Activated naive CD4-positive, alpha-beta T cell (primary cell): Measurements from ENCODE around the gene PPFIA1.

Experiments
- DNase-seq, 4 experiments: peaks; one replicate each; lab custom pipeline; 2025; lab: John Stamatoyannopoulos, UW

The PPFIA1 gene

GRCh38 chr11:70270104-70270876 lies at the start of gene PPFIA1:
Gene PPFIA1, plus strand, starts transcription at chr11:70270690. Its CDS starts 1,483 bp downstream, at chr11:70272173.
- peak; percentile 84 to 95 (median 90) for DNase-seq

- no peak for DNase-seq
Measured at GRCh38 chr11:70220920-70221319, 49.6 kb upstream of the PPFIA1 start.

GRCh38 chr11:70225681-70226177 lies 44.8 kb upstream of the PPFIA1 start:
- DNase-seq, result no peak

DNA sequence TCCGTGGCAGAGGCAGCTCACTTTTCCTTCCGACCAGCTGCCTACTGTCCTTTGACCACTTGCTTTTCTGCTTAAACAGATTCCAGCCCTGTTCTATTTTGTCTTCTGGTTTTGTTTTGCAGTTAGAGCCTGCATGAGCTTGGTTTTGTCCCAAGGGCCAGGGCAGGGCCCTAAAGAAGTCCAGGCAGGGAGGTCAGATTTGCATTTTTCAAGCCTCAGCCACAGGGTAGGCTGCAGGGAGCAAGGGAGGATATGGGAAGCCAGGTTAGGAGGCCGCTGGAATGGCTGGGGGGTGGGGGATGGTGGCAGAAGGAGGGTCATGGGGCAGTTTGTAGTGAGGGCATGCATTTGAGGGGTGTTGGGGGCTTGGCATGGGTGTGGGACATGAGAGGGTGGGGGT lies 44.3 kb upstream of the PPFIA1 start:
- DNase-seq, result no peak

GRCh38 chr11:70226967-70227366 lies 43.5 kb upstream of the PPFIA1 start:
- no peak for DNase-seq

DNA sequence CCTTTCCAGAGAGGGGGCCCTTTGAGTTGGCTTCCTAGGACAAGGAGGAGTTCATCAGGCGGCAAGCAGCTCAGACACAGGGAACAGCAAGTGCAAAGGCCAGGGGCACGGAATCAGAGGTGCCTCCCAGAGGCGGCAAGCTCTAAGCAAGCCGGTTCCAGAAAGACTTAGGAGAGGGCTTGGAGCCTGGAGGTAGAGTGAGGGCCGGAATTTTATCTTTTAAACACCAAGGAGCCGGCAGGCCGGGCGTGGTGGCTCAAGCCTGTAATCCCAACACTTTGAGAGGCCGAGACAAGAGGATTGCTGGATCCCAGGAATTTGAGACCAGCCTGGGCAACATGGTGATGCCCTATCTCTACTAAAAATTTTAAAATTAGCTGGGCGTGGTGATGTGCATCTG lies 40.8 kb upstream of the PPFIA1 start:
- no peak for DNase-seq

DNA sequence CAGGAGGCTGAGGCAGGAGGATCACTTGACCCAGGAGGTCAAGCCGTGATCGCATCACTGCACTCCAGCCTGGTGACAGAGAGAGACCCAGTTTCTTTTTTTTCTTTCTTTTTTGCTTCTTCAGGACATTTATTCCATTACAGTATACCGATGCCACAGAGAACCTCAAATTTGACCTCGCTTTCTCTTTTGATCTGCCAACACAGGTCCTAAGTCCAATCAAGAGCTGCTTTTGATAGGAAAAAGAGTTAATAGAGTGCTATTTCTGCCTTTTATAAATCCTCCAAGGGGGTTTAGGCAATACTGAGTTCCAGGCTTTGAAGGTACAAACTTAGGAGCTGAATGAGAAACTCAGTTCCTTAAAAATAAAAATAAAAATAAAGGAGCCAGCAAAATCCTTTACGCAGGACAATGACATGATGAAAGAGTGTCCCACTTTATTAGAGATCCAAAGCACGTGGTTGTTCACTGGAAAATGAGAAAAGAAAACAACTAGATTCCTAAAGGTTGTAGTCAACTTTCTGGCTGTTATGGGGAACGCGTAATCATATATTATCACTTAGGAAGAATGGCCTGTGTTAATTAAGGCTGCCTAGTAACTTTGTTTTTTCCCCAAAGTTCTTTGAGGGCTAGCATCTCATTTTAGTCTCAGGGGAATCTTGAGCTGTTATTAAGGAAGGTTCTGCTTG lies 40.2 kb upstream of the PPFIA1 start:
- DNase-seq, result no peak

GRCh38 chr11:70230840-70231710 lies 39.4 kb upstream of the PPFIA1 start:
- no peak for DNase-seq

DNA sequence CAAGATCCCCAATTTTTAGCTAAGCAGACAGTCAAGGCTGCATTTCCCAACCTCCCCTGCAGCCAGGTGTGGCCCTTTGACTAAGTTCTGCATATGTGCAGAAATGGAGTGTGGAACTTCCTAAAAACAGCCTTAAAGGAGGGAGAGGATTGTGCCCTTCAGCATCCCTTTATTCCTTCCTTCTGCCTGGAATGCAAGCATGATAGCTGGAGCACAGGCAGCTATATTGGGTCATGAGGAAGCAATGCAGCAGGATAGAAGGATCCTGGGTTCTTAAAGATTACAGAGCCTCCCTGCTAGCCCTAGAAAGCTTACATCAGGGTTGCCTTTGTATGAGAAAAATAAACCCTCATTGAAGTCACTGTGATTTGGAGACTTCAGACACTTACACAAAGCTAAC lies 37.5 kb upstream of the PPFIA1 start:
- DNase-seq, result no peak

GRCh38 chr11:70233511-70233934 lies 37.0 kb upstream of the PPFIA1 start:
- DNase-seq, result no peak

DNA sequence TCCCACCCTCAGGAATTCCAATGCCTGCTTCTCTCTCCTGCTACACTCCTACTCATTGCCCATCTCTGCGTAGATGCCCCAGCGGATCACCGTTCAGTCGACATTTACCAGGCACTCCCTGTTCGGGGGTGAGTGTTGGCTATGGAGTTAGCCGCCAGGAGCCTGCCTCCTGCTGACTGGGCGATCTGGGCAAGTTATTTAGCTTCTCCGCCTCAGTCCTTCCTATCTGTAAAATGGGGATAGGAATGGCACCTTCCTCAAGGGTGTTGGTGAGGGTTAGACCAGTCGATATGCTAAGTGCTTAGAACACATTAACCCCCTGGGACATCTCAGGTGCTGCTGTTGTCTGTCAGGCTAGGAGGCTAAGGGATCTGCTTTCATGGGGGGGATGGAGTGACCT lies 36.5 kb upstream of the PPFIA1 start:
- DNase-seq, result no peak

DNA sequence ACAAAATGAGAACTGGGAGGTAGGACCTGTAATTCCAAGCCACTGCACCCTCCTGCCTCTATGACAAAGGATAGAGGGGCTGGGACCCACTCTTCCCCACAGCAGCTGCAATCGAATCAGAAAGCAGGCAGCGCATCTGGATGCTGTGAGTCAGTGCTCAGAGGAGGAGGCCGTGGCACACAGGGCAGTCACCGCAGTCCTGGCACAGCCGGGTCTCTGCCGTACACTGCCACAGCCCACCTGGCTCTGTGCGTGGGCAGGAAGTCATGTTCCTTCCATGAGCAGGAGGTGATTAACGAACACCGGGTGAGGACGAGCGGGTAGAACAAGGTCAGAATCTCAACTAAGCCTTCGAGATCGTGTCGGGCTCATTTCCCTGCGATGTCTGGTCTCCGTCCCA lies 30.2 kb upstream of the PPFIA1 start:
- DNase-seq, result no peak

DNA sequence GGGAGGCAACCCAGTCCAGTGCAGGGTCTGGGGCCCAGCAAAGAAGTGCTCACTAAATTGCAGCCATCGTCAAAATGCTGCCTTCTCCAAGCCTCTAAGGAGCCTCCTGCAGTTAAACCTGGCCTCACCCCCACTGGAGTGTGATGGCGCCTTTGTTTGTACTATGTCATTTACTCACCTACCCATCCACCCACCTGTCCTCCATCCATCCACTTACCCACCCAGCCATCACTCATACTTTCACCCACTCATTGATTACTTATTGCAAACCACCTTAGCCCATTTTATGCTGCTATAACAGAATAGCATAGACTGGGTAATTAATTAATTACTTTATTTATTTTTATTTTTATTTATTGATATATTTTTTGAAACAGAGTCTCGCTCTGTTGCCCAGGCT lies 28.8 kb upstream of the PPFIA1 start:
- no peak for DNase-seq

DNA sequence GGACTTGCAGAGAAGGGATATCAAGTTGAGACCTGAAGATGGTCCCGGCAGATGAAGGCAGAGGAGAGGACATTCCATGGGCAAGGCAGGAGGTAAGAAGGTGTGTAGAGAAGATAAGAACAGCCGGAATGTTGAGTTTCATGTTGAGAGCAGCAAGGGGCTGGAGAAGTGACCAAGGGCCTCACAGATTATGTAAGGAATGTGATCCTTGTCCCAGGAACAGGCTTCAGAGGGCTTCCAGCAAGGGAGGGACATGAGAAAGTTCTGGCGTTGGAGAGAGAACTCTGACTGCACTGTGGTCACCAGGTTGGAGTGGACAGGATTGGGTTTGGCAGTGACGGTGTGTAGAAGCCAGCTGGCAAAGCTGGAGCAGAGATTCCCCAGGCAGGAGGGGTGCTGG lies 27.6 kb upstream of the PPFIA1 start:
- no peak for DNase-seq

DNA sequence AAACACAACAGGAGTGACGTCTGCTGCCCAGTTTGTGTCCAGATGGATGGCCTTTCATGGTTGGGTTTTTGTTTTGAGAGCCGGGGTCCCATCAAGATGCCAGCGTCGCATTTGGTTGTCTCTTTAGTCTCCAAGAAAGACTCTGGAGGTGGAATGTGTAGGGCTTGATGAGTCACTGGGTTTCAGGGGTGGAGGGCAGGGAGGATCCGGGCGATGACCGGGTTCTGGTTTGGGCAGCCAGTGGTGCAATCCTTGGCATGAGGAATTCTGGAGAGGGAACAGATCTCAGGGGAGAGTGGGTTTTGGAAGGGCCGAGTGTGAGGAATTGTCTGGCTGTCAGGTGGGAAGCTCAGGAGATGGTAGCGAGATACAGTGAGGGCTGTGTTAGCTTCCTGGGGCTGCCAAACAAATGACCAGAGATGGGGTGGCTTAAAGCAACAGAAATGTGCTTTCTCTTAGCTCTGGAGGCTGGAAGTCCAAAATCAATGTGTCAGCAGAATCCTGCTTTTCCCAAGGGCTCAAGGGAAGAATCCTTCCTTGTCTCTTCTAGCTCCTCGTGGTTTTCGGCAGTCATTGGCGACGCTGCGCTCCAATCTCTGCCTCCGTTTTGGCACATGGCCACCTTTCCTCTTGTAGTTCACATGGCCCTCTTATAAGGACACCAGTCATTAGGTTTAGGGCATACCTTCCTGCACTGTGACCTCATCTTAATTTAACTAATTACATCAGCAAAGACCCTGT lies 26.4 kb upstream of the PPFIA1 start:
- DNase-seq, result no peak

GRCh38 chr11:70244698-70245097 lies 25.8 kb upstream of the PPFIA1 start:
- DNase-seq, result no peak

GRCh38 chr11:70246196-70246595 lies 24.3 kb upstream of the PPFIA1 start:
- DNase-seq, result no peak

DNA sequence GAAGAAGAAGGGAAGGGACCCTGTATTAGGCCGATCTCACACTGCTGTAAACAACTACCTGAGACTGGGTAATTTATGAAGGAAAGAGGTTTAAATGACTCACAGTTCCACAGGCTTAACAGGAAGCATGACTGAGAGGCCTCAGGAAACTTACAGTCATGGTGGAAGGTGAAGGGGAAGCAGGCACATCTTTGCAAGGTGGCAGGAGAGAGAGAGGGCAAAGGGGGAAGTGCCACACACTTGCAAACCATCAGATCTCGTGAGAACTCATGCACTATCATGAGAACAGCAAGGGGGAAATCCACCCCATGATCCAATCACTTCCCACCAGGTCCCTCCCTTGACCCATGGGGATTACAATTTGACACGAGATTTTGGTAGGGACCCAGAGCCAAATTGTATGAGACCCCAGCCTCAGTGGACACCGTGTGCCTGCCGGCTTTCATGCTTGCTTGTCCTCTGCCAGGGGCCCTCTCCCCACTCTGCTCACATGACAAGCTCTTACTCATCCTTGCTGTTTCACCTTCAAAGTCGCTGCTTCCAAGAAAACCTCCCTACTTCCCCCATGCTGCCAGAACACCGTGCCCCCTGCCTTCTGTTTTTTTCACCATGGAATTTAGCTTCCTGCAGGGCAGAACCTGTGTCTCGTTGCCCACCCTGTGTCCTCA lies 23.3 kb upstream of the PPFIA1 start:
- no peak for DNase-seq

- no peak for DNase-seq
Measured at GRCh38 chr11:70247710-70248072, 22.8 kb upstream of the PPFIA1 start.

- DNase-seq, result no peak
Measured at GRCh38 chr11:70250876-70251658, 19.4 kb upstream of the PPFIA1 start.
